Cardiac muscle cell (in vitro differentiated cells and primary cell): Measurements from ENCODE around the gene PPP1R15A. TPM values are rescaled to one million over a fixed set of nuclear protein-coding genes. Genes with fewer than 3 reads are reported as not detected.
A peak's percentile ranks its signal among the peaks of the same experiment; 100 is the strongest.

Experiments
- DNase-seq, 2 donors: peaks; one replicate each; pipeline versions ENCODE4 v3.0.0 to v3.0.0-alpha.2; 2010 to 2017; ENCODE audit warnings: low read depth in 1 of 2, low spot score in 1 of 2
- H3K27ac ChIP-seq: fragments of 200-600 bp; sonication (generic); 2 replicates; pipeline ENCODE4 v1.5.1; 2016
- H3K27me3 ChIP-seq: fragments of 200-600 bp; sonication (generic); 2 replicates; pipeline ENCODE4 v1.6.0; 2016; ENCODE audit warnings: control low read depth
- H3K36me3 ChIP-seq: fragments of 200-600 bp; sonication (generic); 2 replicates; pipeline ENCODE4 v1.5.1; 2016; ENCODE audit warnings: control low read depth
- H3K4me1 ChIP-seq: fragments of 200-600 bp; sonication (generic); 2 replicates; pipeline ENCODE4 v1.8.1; 2017; ENCODE audit warnings: low read depth, mild to moderate bottlenecking, mixed run types
- H3K4me3 ChIP-seq: fragments of 200-600 bp; sonication (generic); 2 replicates; pipeline ENCODE4 v1.5.1; 2016; ENCODE audit warnings: mild to moderate bottlenecking
- H3K9me3 ChIP-seq: fragments of 200-600 bp; sonication (generic); 2 replicates; pipeline ENCODE4 v1.5.1; 2017; ENCODE audit warnings: low read depth, mild to moderate bottlenecking, control low read depth
- polyA plus RNA-seq: library from polyadenylated mRNA; unstranded; fragments of >200 nt; fragmentation: Nextera tagmentation; extraction: Ambion mirVana; gene quantifications from 2 replicates; pipeline ENCODE4 v1.2.1, GENCODE V29; 2016
- total RNA-seq: library from RNA; depleted of rRNA; stranded (reverse); fragments of >200 nt; gene quantifications from 2 replicates; pipeline ENCODE4 v1.2.3, GENCODE V29; 2016
- TF ChIP-seq, protein P1 (sequence below): IDR thresholded peaks from 2 replicates; pipeline ENCODE4 v1.5.1; 2012; ENCODE audit warnings: low read depth, mild to moderate bottlenecking, low read length

PPP1R15A gene
- total and polyA plus RNA-seq, 2 experiments from 2014 or later = 85.1 to 87.6 TPM

DNA sequence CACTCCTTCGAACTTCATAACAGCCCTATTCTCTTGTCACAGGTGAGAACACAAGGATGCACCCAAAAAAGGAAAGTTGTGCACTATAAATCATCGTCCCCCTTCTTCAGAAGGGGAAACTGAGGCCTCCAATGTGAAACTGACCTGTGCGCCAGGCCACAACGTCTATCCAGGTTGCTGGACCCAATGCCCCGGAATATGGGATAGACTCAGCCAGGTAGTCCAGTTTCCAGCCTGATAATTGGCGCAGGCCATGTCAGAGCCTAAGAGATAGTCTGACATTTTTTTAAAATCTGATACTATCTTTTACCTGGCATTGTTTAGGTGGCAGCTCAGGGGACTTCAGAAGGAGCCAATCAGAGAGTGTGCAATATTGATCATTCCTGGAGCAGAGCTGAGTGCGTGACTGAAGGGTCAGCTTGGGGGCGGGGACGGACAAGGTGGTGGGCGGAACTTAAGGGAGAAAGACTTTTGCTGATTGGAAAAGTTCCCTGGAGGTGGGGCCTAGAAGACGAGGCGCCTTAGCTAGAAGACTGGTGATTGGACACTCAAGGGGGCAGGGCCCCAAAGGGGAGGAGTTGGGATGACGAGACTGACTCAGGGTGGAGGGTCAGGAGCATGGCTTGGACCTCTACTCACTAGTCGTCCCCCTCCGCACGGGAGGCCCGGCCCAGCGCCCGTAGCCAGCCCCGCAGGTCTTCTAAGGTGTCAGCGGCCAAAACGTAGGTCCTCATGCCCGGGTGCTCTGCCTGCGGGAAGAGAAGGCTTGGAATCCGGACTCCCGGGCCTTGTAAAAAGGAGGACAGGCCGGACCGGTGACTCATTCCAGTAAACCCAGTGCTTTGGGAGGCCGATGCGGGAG, 12.3 kb upstream of the PPP1R15A start:
- Histone ChIP-seq H3K36me3 (peaks cover 4% of the 10 kb centered on the region), H3K27me3 (no peaks in the 10 kb centered on the region), H3K4me3 (no peak overlapping the region), H3K9me3 (no peaks in the 10 kb centered on the region), H3K4me1 (peaks cover 5% of the 10 kb centered on the region), H3K27ac (no peak overlapping the region)
- TF ChIP-seq, protein P1, sequence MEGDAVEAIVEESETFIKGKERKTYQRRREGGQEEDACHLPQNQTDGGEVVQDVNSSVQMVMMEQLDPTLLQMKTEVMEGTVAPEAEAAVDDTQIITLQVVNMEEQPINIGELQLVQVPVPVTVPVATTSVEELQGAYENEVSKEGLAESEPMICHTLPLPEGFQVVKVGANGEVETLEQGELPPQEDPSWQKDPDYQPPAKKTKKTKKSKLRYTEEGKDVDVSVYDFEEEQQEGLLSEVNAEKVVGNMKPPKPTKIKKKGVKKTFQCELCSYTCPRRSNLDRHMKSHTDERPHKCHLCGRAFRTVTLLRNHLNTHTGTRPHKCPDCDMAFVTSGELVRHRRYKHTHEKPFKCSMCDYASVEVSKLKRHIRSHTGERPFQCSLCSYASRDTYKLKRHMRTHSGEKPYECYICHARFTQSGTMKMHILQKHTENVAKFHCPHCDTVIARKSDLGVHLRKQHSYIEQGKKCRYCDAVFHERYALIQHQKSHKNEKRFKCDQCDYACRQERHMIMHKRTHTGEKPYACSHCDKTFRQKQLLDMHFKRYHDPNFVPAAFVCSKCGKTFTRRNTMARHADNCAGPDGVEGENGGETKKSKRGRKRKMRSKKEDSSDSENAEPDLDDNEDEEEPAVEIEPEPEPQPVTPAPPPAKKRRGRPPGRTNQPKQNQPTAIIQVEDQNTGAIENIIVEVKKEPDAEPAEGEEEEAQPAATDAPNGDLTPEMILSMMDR = no peak
- DNase-seq = no peak

DNA sequence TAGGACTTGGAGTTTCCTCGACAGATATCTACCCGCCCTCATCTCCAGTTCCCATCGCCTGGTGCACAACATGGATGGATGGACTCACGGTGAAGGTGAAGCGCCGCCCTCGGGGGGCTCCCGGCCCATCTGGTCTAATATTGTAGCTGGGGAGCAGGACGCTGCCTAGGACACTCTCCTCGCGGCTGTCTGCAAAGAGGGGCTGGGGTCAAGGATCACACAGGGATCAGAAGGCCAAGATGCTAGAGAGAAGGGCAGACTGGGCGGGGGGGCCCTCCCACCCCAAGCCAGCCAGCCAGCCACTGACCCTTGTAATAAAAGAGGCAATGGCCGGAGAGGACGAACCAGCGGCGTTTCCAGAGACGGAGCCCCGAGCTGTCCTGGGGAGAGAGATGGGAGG, 10.9 kb upstream of the PPP1R15A start:
- H3K36me3 ChIP-seq = peaks cover 4% of the 10 kb centered on the region
- H3K4me3 ChIP-seq = no peak overlapping the region
- DNase-seq = no peak
- H3K4me1 ChIP-seq = peaks cover 5% of the 10 kb centered on the region
- H3K9me3 ChIP-seq = no peaks in the 10 kb centered on the region
- TF ChIP-seq, protein P1 = no peak
- no peak overlapping the region for H3K27ac ChIP-seq
- H3K27me3 ChIP-seq = no peaks in the 10 kb centered on the region

DNA sequence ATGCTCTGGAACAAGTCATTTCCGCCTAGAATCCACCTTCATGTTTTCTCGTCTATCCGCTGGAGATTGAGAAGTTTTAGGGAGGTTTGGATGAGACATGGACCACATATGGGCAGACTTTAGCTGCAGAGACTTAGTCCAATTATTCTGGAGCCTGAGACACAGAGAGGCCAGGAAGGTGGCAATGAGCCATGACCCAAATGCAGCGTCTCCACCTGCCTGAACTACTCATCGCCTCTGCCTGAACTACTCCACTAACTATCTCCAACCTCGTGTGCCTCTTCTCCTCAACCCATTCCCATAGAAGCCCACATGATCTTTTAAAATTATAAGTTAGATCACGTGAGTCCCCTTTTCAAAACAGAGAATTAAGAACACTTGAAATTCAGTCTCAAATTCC, 9.4 kb upstream of the PPP1R15A start:
- TF ChIP-seq, protein P1 = no peak
- Histone ChIP-seq H3K4me1 (peaks cover 19% of the 10 kb centered on the region), H3K9me3 (no peaks in the 10 kb centered on the region), H3K27me3 (no peaks in the 10 kb centered on the region), H3K36me3 (peaks cover 4% of the 10 kb centered on the region), H3K4me3 (no peak overlapping the region), H3K27ac (no peak overlapping the region)
- DNase-seq = no peak

DNA sequence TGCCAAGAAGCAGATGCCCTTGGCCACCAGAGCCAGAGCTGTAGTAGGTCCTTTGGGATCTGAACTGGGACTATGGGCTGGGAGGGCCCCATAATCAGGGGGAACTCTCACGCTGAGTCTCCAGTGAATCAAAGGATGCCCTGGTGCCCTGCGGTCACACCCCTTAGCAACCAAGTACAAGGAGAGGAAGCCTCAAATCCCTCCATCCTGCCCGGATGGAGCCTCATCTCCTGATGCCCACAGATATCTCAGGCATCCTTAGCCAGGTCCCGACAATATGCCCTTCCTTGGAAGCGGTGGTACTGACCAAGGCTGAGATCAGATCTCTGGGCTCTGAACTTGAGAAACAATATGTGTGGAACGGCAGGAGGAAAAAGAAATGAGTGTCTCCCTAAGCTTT, 5.5 kb upstream of the PPP1R15A start:
- Histone ChIP-seq H3K36me3 (peaks cover 4% of the 10 kb centered on the region), H3K27me3 (no peaks in the 10 kb centered on the region), H3K27ac (peak overlapping the region; percentile 36), H3K9me3 (no peaks in the 10 kb centered on the region), H3K4me1 (peaks cover 28% of the 10 kb centered on the region), H3K4me3 (no peak overlapping the region)
- TF ChIP-seq, protein P1 = no peak
- no peak for DNase-seq

DNA sequence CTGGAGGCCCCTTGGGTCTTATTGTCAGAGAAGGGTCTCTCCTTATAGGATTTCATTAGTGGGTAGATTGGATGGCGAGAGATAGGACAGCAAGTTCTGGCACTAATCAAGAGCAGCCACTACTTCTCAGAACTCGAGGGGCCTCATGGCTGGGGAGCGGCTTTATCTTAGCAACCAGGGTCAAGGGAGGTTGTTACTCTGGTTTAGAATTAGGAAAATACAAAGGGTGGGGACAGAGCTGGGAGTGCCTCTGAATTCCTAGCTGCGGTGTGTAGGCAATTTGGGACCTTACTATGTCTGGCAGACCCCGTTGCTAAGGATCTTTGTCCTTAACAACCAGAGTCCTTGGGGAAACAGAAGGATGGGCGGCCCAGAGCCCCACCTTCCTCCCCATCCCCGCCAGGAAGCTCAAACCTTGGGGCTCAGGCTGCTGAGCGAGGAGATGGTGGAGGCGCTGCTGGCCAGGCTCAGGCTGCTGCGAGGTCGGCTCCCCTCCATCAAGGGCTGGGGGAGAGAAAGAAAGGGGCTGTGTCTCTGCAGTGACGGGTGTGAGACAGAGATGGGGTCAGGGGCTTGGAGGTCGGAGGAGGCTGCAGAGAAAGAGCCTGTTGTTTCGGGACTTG, 5.0 kb upstream of the PPP1R15A start:
- peak in 1 of 2 donors; percentile 35 for DNase-seq
- no peak overlapping the region for H3K4me3 ChIP-seq
- no peaks in the 10 kb centered on the region for H3K9me3 ChIP-seq
- peaks cover 4% of the 10 kb centered on the region for H3K36me3 ChIP-seq
- peak overlapping the region; percentile 36 for H3K27ac ChIP-seq
- H3K4me1 ChIP-seq = peaks cover 28% of the 10 kb centered on the region
- no peaks in the 10 kb centered on the region for H3K27me3 ChIP-seq
- TF ChIP-seq, protein P1 = no peak
